ENCODE results near the gene EPHA7. TPM values are rescaled to one million over a fixed set of nuclear protein-coding genes. Genes with fewer than 3 reads are reported as not detected.
A peak's percentile ranks its signal among the peaks of the same experiment; 100 is the strongest.

EPHA7 gene
- polyA plus RNA-seq (2013, experiment 1 of 2), result 15.3 TPM
- 23.1 TPM for polyA plus RNA-seq (2013, experiment 2 of 2)

DNA sequence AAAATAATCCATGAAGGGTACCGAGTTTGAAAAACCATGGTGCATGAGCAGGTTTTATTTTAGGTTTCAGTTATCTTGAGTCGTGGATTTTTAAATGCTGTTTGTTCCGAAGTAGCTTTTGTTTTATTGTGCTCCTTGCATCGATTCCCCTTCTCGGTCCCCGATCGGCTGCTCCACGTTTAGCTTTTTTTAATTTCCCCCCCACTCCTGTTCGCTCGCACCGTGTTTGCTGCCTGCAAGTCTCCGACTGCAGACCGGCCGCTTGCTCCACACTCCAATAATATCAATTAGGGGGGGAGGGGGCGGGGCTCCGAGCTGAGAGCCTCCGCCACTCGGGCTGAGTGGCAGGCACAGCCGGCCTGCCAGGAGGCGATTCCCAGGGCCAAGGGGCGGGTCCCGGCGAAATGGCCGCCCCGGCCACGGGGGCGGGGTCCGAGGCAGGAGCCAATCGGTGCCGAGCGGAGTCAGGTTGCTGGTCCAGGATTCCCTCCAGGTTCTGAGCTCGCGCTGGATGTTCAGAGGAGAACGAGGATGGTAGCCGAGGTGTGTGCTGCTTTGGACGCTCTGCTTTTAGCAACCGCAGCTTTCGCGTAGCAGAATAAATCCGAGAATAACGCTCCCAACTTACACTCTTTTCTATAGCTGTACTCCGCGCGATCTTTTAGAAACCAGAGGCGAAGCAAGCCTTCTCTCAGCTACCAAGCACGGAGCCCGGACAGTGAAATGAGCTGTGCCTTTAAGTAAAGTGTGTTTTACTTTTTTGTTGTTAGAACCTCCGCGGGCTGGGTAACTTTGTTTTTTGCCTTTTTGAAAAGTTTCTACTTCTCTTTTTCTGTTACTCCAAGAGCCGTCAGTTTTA is at the start of gene EPHA7:
EPHA7 (minus strand) TSS at position 256 of the 859 bp plus-strand sequence; CDS start at position 38, 218 bp downstream.
- Histone ChIP-seq H3K9me3 (ENCODE audit: insufficient read depth, low read depth, low read length) (no peaks in the 10 kb centered on the region), H3K36me3 (ENCODE audit: insufficient read depth, low read length) (no peaks in the 10 kb centered on the region), H3K27ac (ENCODE audit: low read depth, low read length) (peak within 1 kb of the TSS; percentile 76), H3K27me3 (ENCODE audit: insufficient read depth, low read length) (peaks cover 55% of the 10 kb centered on the region), H3K4me1 (ENCODE audit: insufficient read depth, low read length) (peaks cover 24% of the 10 kb centered on the region), H3K4me3 (ENCODE audit: low read length) (peak within 1 kb of the TSS; percentile 97), H3K9ac (ENCODE audit: low read depth, low read length) (peak within 1 kb of the TSS; percentile 86)
- under 1% methylated on average over 45 of the region's 50 CpGs for WGBS

DNA sequence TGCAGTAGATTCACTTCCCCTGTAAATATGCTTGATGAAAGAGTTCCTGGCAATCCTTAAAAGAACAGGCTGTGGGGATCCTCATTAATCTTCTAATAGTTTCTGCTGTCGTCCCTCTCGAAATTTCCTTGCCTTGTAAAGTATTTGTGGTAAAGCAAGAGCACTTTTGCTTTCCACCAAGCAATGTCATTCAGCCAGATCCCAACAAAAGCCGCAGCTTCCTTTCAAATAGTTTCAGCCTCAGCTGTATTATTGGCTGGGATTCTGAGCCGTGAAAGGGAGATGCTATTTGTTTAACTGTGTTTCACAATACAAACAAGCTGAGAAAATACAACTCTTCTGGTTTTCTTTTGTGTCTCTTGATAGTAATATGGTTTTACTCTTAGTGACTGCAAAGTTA is 48.9 kb upstream of the EPHA7 start:
- Histone ChIP-seq H3K36me3 (ENCODE audit: insufficient read depth, low read length) (no peaks in the 10 kb centered on the region), H3K4me1 (ENCODE audit: insufficient read depth, low read length) (peaks cover 13% of the 10 kb centered on the region; the same call in 1 of the 2 replicates), H3K4me3 (ENCODE audit: low read length) (no peak overlapping the region), H3K27ac (ENCODE audit: low read depth, low read length) (no peak overlapping the region; the same call in 1 of the 2 replicates), H3K9ac (ENCODE audit: low read depth, low read length) (no peak overlapping the region), H3K27me3 (ENCODE audit: insufficient read depth, low read length) (no peaks in the 10 kb centered on the region), H3K9me3 (ENCODE audit: insufficient read depth, low read depth, low read length) (no peaks in the 10 kb centered on the region)
- 40% methylated on average over 2 of the region's 4 CpGs for WGBS

DNA sequence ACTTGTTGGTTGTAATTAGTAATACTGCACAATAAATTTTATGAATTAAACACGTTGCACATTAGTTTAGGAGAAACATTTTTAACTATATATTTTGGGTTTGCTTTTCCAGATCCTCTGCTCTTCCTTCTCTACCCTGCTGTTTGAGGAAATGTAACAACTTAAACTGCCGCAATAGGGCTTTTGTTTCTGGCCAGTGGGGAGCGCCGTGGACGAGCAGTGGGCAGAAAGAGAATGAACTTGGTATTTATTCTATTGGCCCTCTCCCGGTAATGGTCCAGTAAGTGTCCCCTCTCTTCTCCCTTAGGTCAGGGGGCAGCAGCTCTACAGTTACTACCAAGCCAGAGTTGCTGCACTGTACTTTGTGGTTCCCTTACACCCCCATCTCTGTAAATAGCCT is 35.2 kb upstream of the EPHA7 start:
- H3K36me3 ChIP-seq (ENCODE audit: insufficient read depth, low read length), result no peaks in the 10 kb centered on the region
- H3K4me1 ChIP-seq (ENCODE audit: insufficient read depth, low read length), result peaks cover 21% of the 10 kb centered on the region
- no peaks in the 10 kb centered on the region for H3K9me3 ChIP-seq (ENCODE audit: insufficient read depth, low read depth, low read length)
- no peaks in the 10 kb centered on the region for H3K27me3 ChIP-seq (ENCODE audit: insufficient read depth, low read length)
- no peak overlapping the region for H3K4me3 ChIP-seq (ENCODE audit: low read length)
- H3K9ac ChIP-seq (ENCODE audit: low read depth, low read length), result no peak overlapping the region
- WGBS, result 81% methylated on average over 5 of the region's 6 CpGs
- H3K27ac ChIP-seq (ENCODE audit: low read depth, low read length), result no peak overlapping the region

DNA sequence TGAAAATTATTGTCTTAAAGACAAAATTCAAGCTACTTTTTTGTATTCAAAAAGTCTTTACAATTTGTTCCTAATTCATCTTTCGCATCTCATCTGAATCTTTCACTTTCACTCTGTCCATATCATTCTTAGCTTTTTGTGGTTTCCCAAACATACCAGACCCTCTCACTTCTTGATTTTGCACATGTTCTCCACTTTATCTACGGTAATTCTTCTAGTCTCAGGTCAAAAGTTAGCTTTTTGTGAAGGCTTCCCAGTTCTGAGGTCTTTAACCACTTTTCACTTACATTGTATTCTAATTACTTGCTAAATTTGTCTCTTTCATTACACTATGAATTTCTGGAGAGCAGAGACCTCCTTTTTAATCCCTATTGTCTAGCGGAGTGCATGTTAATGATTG is 34.6 kb upstream of the EPHA7 start:
- Histone ChIP-seq H3K4me3 (ENCODE audit: low read length) (no peak overlapping the region), H3K27me3 (ENCODE audit: insufficient read depth, low read length) (no peaks in the 10 kb centered on the region), H3K27ac (ENCODE audit: low read depth, low read length) (no peak overlapping the region), H3K4me1 (ENCODE audit: insufficient read depth, low read length) (peaks cover 21% of the 10 kb centered on the region), H3K36me3 (ENCODE audit: insufficient read depth, low read length) (no peaks in the 10 kb centered on the region), H3K9me3 (ENCODE audit: insufficient read depth, low read depth, low read length) (no peaks in the 10 kb centered on the region), H3K9ac (ENCODE audit: low read depth, low read length) (no peak overlapping the region)
- WGBS, result 88% methylated on average over 2 of the region's 3 CpGs

DNA sequence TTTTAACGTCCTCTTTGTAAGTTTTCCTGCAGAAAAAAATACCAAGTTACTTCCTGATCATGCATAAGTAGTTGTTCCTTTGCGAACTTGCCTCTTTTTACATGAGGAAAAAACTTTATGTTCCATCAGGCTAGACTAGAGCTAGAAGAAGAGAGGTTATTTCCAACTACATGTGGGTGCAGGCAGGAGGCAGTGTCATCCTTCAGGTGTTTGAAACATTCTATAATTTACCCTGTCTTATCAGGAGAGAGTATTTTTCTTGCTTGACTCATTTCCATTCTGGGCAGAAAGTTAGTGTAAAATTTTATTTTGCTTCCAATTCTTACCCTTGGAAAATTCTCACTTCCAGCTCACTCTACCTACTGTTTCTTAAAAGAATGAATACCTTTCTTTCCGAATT is 28.5 kb upstream of the EPHA7 start:
- WGBS, result 100% methylated on average over 2 of the region's 3 CpGs
- Histone ChIP-seq H3K9ac (ENCODE audit: low read depth, low read length) (no peak overlapping the region), H3K27ac (ENCODE audit: low read depth, low read length) (no peak overlapping the region), H3K36me3 (ENCODE audit: insufficient read depth, low read length) (no peaks in the 10 kb centered on the region), H3K4me1 (ENCODE audit: insufficient read depth, low read length) (no peaks in the 10 kb centered on the region), H3K27me3 (ENCODE audit: insufficient read depth, low read length) (no peaks in the 10 kb centered on the region), H3K9me3 (ENCODE audit: insufficient read depth, low read depth, low read length) (no peaks in the 10 kb centered on the region), H3K4me3 (ENCODE audit: low read length) (no peak overlapping the region)

DNA sequence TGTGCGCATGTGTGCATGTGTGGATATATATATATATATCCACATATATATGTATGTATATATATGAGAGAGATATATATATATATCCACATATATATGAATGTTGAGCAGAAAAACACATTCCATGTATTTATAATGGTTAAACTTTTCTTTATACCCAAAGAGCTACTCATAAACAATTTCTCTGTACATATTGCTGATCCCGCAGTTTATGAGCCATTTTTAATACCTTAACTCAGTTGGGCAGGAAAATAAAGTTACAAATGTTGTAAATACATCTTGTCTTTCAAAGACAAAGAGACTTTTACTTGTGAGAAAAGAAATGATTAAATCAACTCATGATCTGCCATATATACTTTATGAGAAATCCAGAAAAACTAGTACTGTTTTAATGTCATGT is 18.1 kb upstream of the EPHA7 start:
- WGBS, result 67% methylated on average over 1 of the region's 2 CpGs
- no peak overlapping the region for H3K4me3 ChIP-seq (ENCODE audit: low read length)
- H3K9me3 ChIP-seq (ENCODE audit: insufficient read depth, low read depth, low read length), result no peaks in the 10 kb centered on the region
- no peak overlapping the region for H3K27ac ChIP-seq (ENCODE audit: low read depth, low read length)
- no peaks in the 10 kb centered on the region for H3K4me1 ChIP-seq (ENCODE audit: insufficient read depth, low read length)
- no peak overlapping the region for H3K9ac ChIP-seq (ENCODE audit: low read depth, low read length)
- no peaks in the 10 kb centered on the region for H3K27me3 ChIP-seq (ENCODE audit: insufficient read depth, low read length)
- H3K36me3 ChIP-seq (ENCODE audit: insufficient read depth, low read length), result no peaks in the 10 kb centered on the region

DNA sequence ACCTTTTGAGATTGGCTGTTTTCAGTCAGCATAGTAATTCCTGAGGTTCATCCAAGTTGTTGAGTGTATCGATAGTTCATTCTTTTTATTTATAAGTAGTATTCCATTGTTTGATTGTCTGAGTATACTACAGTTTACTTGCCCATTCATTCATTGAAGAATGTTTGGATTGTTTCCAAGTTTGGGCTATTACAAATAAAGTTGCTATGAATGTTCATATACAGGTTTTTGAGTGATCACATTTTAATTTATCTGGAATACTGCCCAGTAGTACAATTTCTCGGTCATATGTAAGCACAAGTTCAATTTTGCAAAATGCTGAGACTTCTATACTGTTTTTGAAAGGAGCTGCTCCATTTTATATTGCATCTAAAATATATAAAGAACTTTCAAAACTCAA is 14.2 kb upstream of the EPHA7 start:
- Histone ChIP-seq H3K4me1 (ENCODE audit: insufficient read depth, low read length) (no peaks in the 10 kb centered on the region), H3K27me3 (ENCODE audit: insufficient read depth, low read length) (no peaks in the 10 kb centered on the region), H3K9ac (ENCODE audit: low read depth, low read length) (no peak overlapping the region), H3K27ac (ENCODE audit: low read depth, low read length) (no peak overlapping the region), H3K4me3 (ENCODE audit: low read length) (no peak overlapping the region), H3K9me3 (ENCODE audit: insufficient read depth, low read depth, low read length) (no peaks in the 10 kb centered on the region), H3K36me3 (ENCODE audit: insufficient read depth, low read length) (no peaks in the 10 kb centered on the region)
- WGBS, result 100% methylated on average over 2 of the region's 2 CpGs

DNA sequence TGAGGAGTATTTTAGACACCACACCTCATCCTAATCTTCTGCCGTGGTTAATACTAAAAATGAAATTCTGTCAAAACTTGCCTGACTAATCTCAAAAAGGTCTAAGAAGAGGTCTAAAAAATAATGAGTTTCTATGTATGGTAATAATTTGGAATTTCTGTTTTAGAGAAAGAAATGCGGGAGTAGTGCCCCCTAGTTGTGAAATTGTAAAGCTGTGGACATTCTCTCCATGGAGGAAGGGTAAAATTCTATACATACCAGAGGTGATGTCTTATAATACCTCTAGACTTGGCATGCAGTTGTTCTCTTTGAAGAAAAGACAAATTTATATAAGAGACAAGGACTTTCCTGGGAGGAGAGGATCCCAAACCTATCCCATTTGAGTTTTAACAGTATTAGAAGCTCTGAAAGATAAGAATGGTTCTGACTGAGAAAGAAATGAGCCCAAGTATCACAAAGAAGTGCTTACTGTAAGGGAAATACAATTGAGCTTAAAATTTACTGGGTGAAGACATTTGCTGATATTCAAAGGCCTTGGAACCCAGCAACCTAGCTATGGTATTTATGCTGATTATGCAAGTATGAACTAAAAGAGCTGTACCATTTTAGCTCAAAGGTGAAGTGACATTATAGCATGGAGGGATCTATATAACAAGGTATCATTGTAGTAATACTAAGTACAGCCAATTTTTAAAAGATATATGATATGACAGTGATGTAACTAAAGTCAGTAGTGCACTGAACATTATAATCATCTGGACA is 5.1 kb upstream of the EPHA7 start:
- WGBS, result 33% methylated on average over 1 of the region's 2 CpGs
- H3K36me3 ChIP-seq (ENCODE audit: insufficient read depth, low read length), result no peaks in the 10 kb centered on the region

DNA sequence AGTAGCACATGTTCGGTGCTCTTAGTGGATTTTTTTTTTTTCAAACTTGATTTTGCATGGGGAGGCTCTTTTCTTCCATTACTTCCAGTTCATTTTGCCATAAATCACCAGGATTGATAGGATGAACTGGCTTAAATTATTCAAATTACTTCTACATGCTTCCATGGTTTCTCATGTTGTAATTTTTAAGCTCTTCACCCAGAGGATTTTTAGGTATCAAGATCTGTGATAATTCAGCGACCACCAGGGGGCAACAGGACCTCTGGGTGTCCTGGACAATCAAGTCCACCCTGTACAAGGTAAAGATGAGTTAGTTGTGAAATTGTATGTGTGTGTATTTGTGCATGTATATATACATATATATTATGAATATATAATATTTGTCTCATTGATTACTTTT is 4.2 kb upstream of the EPHA7 start:
- Histone ChIP-seq H3K9ac (ENCODE audit: low read depth, low read length) (no peak overlapping the region), H3K27me3 (ENCODE audit: insufficient read depth, low read length) (peaks cover 17% of the 10 kb centered on the region), H3K36me3 (ENCODE audit: insufficient read depth, low read length) (no peaks in the 10 kb centered on the region), H3K4me3 (ENCODE audit: low read length) (no peak overlapping the region), H3K27ac (ENCODE audit: low read depth, low read length) (no peak overlapping the region), H3K4me1 (ENCODE audit: insufficient read depth, low read length) (peaks cover 17% of the 10 kb centered on the region), H3K9me3 (ENCODE audit: insufficient read depth, low read depth, low read length) (no peaks in the 10 kb centered on the region)
- 0% methylated on average over 1 of the region's 2 CpGs for WGBS

More for the DNA sequence above, 5.1 kb upstream of the EPHA7 start:
- H3K27me3 ChIP-seq (ENCODE audit: insufficient read depth, low read length), result peaks cover 17% of the 10 kb centered on the region
- H3K9me3 ChIP-seq (ENCODE audit: insufficient read depth, low read depth, low read length), result no peaks in the 10 kb centered on the region
- H3K27ac ChIP-seq (ENCODE audit: low read depth, low read length), result peak overlapping the region; percentile 43; the same call in 1 of the 2 replicates
- H3K4me1 ChIP-seq (ENCODE audit: insufficient read depth, low read length), result peaks cover 17% of the 10 kb centered on the region
- no peak overlapping the region for H3K9ac ChIP-seq (ENCODE audit: low read depth, low read length)
- H3K4me3 ChIP-seq (ENCODE audit: low read length), result no peak overlapping the region

DNA sequence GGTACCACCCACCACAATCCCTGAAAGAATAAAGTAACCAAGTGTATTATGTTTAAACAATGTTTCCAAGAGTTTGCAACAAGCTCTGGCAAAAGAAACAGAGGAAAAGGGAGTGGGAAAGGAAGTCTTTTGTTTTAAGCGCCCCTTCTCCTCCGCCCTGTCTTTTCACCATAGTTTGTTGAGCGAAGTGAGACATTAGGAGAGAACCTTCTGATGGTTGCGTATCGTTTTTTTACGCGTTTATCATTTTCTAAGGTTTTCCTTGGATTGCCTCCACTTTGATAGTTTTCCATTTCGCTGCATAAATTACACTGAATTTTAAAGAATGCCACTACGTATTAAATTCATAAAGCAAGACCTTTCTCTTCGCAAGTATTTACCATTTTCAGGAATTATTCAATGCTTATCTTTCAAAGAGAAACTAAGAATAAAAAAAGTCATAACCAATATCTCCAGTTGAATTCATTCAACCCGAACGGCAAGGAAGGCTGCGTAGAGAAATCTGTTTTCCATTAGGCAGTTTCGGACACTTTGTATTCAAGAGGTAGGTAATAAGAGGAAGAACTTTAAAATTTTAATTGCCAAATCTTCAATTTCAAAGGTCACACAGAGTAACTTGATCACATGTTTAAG is 920 bp upstream of the EPHA7 start:
- 6% methylated on average over 14 of the region's 14 CpGs for WGBS
- peak overlapping the region; percentile 97 for H3K4me3 ChIP-seq (ENCODE audit: low read length)
- no peaks in the 10 kb centered on the region for H3K9me3 ChIP-seq (ENCODE audit: insufficient read depth, low read depth, low read length)
- H3K9ac ChIP-seq (ENCODE audit: low read depth, low read length), result peak overlapping the region; percentile 86
- no peaks in the 10 kb centered on the region for H3K36me3 ChIP-seq (ENCODE audit: insufficient read depth, low read length)
- peak overlapping the region; percentile 76 for H3K27ac ChIP-seq (ENCODE audit: low read depth, low read length)
- peaks cover 24% of the 10 kb centered on the region for H3K4me1 ChIP-seq (ENCODE audit: insufficient read depth, low read length)
- peaks cover 47% of the 10 kb centered on the region for H3K27me3 ChIP-seq (ENCODE audit: insufficient read depth, low read length)

All from HUES64 (cell line).